Measurements from ENCODE around the gene ATP8A2.

GRCh38 chr13:25776722-25777121 lies 404.9 kb downstream of the ATP8A2 start:
- TF ChIP-seq ATF3 (IDR thresholded peaks at IDR 0.05) (no peak), ATF3 (CRISPR knock-in tag; conservative IDR thresholded peaks at IDR 0.05) (no peak), HINFP (tag; conservative IDR thresholded peaks at IDR 0.05; ENCODE audit: low read depth) (no peak), MYNN (IDR thresholded peaks at IDR 0.05) (no peak), MYNN (CRISPR knock-in tag; IDR thresholded peaks at IDR 0.05) (no peak), ZBTB7A (IDR thresholded peaks at IDR 0.05; ENCODE audit: borderline replicate concordance, control insufficient read depth, low read depth, low read length) (no peak), SP1 (CRISPR knock-in tag; IDR thresholded peaks at IDR 0.05) (no peak), MAX (CRISPR knock-in tag; IDR thresholded peaks at IDR 0.05) (no peak), CTCF (IDR thresholded peaks at IDR 0.05 in 2 of 3, conservative IDR thresholded peaks at IDR 0.05 in 1 of 3; ENCODE audit: insufficient read depth in 2 of 3, low read depth in 1 of 3, low read length in 3 of 3) (no peak), STAT5B (CRISPR knock-in tag; IDR thresholded peaks at IDR 0.05) (no peak), CEBPB (tag; IDR thresholded peaks at IDR 0.05) (no peak)

Data from K562 (cell line).